Tibial nerve (tissue), 4 donors: ENCODE measurements around the gene NBPF1. TPM values are rescaled to one million over a fixed set of nuclear protein-coding genes. Genes with fewer than 3 reads are reported as not detected.
"Not testable (repeated sequence)": the region's sequence is repeated elsewhere in the genome, so short reads cannot be mapped to it uniquely, and the experiment has no call there.

ENCODE experiments used
- DNase-seq, 2 donors: peaks; one replicate each; pipeline ENCODE4 v3.0.0-alpha.2; 2019; ENCODE audit warnings: low spot score in 2 of 2
- H3K27ac ChIP-seq, 4 donors: fragments of 200-600 bp; sonication (generic) in 3 of 4; one replicate each; pipeline ENCODE4 v1.5.1; 2017 to 2019; ENCODE audit warnings: mild to moderate bottlenecking in 1 of 4
- H3K27me3 ChIP-seq, 2 donors: fragments of 200-600 bp; sonication (generic) in 1 of 2; one replicate each; pipeline versions ENCODE4 v1.5.1 to v1.6.0; 2017 to 2019
- H3K36me3 ChIP-seq, 3 donors: fragments of 200-600 bp; sonication (generic); one replicate each; pipeline ENCODE4 v1.5.1; 2018 to 2019
- H3K4me1 ChIP-seq, 4 donors: fragments of 200-600 bp; sonication (generic) in 3 of 4; one replicate each; pipeline ENCODE4 v1.5.1; 2017 to 2019
- H3K4me3 ChIP-seq, 4 donors: fragments of 200-600 bp; sonication (generic) in 3 of 4; one replicate each; pipeline ENCODE4 v1.5.1; 2017 to 2019; ENCODE audit warnings: mild to moderate bottlenecking in 1 of 4, moderate library complexity in 1 of 4
- H3K9me3 ChIP-seq, 4 donors: fragments of 200-600 bp; sonication (generic) in 3 of 4; one replicate each; pipeline ENCODE4 v1.5.1; 2017 to 2019
- WGBS, 2 donors: methylation state at CpG; one replicate each; pipeline ENCODE4 v1.1.5; 2018; 5-methylcytosine and 5-hydroxymethylcytosine counted together
- total RNA-seq, 4 donors: library from RNA; depleted of rRNA; stranded (reverse); fragments of >200 nt; gene quantifications; one replicate each; pipeline ENCODE4 v1.1.0, GENCODE V29; 2016

The NBPF1 gene
- total RNA-seq, 4 donors from 2014 or later, result 47.3 to 57.3 (median 53.1) TPM

DNA sequence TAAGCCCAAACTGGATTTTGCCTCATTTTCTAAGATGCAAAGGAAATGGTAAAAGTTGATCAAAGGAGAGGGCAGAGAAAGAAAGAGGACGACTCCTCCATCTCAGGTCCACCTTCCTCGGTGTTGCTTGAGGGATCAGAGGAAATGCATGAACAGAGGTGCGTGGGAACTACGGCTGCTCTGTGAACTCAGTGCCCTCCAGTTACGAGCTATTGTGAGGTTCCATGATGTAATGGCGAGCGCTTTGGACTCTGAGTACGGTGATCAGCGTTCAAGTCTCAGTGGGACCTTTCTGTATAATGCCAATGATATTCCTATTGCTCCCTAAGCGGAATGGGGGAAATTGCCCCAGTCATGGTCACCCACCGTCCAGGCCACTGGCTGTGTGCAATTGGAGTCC is 60.1 kb downstream of the NBPF1 start:
- DNase-seq, H3K4me3 ChIP-seq, H3K4me1 ChIP-seq, H3K27me3 ChIP-seq, H3K36me3 ChIP-seq, H3K9me3 ChIP-seq, H3K27ac ChIP-seq: not testable (repeated sequence)
- WGBS, 2 donors, result 88 to 92% methylated on average over 9 of the region's 11 CpGs

DNA sequence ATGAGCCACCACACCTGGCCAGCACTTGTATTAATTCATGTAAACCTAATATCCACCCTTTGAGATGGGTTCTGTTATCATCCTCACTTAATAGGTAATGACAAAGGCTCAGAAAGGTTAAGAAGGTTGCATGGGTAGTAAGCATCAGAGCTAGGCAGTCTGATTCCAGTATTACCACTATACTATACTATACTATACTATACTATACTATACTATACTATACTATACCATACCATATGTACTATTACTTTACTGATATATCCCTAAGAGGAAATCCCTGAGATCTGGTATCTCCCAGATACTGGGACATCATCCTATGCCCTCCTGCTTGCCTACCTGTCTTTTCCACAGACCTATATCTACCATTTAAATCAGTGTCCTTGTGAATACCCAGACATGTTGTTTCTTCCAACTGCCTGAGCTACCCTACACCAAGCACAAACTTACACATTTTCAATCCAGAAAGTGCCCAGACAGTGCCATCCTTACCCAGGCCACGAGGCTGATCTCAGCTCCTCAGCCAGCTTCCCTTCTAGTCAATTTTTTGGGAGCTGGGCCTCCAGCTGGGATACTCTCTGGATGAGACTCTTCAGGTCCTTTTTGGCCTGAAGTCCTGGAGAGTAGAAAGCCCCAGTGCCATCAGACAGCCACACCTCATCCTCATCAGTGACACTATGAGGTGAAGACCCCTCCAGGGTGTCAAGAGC is 63.0 kb downstream of the NBPF1 start:
- 67 to 88% methylated on average over 1 of the region's 1 CpG for WGBS, 2 donors
- not testable (repeated sequence) for H3K9me3 ChIP-seq, H3K27ac ChIP-seq, H3K4me1 ChIP-seq, DNase-seq, H3K36me3 ChIP-seq, H3K4me3 ChIP-seq
- peaks cover 0 to 18% of the 10 kb centered on the region in 2 donors for H3K27me3 ChIP-seq

DNA sequence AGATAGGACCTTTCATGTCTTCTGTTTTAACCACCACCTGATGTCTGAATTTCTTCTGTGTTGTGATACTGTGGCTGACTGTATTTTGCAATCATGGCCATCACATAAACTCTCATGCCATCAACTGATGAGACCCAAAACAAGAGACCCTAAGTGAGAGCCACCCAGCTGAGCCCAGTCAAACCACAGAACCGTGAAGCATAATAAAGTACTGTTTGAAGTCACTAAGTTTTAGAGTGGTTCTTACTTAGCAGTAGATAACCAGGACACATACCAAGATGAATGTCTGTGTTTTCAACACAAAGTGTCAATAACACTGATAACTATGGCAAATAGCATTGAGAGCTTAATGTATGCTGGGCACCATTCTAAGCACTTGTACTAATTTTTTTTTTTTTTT is 63.8 kb downstream of the NBPF1 start:
- not testable (repeated sequence) for H3K27ac ChIP-seq, DNase-seq, H3K36me3 ChIP-seq, H3K4me3 ChIP-seq, H3K4me1 ChIP-seq, H3K9me3 ChIP-seq
- 65 to 75% methylated on average over 1 of the region's 1 CpG for WGBS, 2 donors
- peaks cover 0 to 22% of the 10 kb centered on the region in 2 donors for H3K27me3 ChIP-seq

DNA sequence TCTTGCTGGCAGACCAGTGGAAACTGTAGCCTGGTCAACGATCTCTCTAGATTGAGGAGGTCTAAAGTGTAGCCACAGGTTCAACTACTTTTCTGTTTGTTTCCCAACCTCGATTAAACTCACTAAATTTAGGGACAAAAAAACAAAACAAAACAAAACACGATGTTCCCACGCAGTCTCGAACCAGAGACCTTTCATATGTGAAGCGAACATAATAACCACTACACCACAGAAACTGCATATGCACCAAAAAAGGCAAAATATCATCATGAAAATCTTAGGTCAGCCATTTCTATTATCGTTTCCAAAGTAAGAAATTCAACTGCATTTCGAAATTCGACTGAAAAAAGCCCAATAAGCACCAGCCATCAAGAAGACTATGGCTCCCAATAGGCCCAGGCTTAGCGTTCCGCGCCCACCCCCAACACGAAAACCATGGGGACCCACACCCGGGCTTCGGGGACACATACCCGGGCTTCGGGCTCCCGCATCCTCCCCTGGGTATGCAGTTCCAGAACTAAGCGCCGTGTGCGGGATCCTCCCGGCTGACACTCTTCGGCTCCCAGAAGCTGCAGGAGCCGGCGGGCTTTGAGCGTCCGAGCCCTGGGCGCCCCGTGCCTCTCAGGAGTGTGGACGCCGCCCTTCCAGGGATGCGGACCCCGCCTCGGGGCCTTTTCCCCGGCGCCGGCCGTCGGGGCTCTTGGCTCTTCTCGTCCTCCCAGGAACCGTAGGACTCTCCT is 65.7 kb downstream of the NBPF1 start:
- H3K9me3 ChIP-seq, H3K36me3 ChIP-seq, H3K27ac ChIP-seq, H3K4me3 ChIP-seq, DNase-seq, H3K4me1 ChIP-seq: not testable (repeated sequence)
- WGBS, 2 donors, result 35 to 75% methylated on average over 2 to 24 of the region's 41 CpGs
- H3K27me3 ChIP-seq, result peaks cover 0 to 22% of the 10 kb centered on the region in 2 donors

DNA sequence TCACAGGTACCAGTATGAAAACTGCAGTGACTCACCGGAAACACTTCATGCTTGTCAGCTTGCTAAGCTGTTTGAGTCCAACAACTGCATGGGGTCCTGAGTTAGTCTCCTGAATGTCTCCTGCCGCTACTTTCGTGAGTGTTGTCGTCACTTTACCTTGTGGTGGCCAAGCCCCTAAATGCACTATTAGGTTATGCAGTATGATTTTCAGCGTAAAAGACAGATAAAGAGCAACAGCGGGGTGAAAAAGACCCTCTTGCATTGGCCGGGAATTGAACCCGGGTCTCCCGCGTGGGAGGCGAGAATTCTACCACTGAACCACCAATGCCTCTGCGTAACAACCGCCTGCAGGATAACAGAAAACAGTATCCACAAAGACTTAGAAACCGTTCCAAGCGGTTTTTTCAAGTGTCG is 67.7 kb downstream of the NBPF1 start:
- H3K9me3 ChIP-seq, H3K4me3 ChIP-seq, H3K27ac ChIP-seq, H3K4me1 ChIP-seq, DNase-seq, H3K36me3 ChIP-seq: not testable (repeated sequence)
- H3K27me3 ChIP-seq, result peaks cover 0 to 22% of the 10 kb centered on the region in 2 donors
- 32 to 46% methylated on average over 10 to 12 of the region's 16 CpGs for WGBS, 2 donors

DNA sequence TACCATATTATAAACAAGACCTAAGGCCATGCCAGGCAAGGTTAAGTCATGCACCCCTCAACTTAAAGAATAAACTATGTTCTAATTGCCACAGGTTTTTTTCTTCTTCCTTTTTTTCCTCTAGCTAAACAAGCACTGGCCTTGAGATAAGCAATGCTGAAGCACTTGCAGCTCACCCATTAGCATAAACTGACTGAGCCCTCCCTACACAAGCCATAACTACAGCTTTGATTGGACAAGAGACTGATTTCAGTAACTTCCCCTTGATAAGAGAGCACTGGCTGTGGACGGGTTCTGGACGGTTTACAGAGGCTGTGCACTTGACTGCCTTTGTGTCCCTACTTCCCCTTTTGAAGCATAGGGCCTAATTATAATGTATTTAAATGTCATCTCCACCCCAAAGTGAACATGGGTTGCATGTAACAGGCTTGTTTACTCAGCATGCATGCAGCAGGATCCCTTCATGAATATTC is 72.9 kb downstream of the NBPF1 start:
- 15% methylated on average over 2 of the region's 2 CpGs; no CpG with 5 or more reads in 1 of the 2 donors for WGBS, 2 donors
- H3K27me3 ChIP-seq, result peaks cover 0 to 12% of the 10 kb centered on the region in 2 donors
- not testable (repeated sequence) for H3K9me3 ChIP-seq, H3K4me3 ChIP-seq, H3K27ac ChIP-seq, H3K36me3 ChIP-seq, H3K4me1 ChIP-seq, DNase-seq

DNA sequence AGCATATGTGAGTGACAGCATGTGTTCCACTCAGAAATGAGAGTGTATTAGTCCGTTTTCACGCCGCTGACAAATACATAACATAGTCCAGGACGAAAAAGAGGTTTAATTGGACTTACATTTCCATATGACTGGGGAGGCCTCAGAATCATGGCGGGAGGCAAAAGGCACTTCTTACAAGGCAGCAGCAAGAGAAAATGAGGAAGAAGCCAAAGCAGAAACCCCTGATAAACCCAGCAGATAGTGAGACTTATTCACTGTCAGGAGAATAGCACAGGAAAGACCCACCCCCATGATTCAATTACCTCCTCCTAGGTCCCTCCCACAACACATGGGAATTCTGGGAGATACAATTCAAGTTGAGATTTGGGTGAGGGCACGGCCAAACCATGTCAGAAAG is 75.8 kb downstream of the NBPF1 start:
- H3K27me3 ChIP-seq, result peaks cover 0 to 22% of the 10 kb centered on the region in 2 donors
- H3K4me3 ChIP-seq, H3K36me3 ChIP-seq, H3K9me3 ChIP-seq, H3K27ac ChIP-seq, DNase-seq, H3K4me1 ChIP-seq: not testable (repeated sequence)
- WGBS, 2 donors, result 69 to 87% methylated on average over 5 to 6 of the region's 6 CpGs

DNA sequence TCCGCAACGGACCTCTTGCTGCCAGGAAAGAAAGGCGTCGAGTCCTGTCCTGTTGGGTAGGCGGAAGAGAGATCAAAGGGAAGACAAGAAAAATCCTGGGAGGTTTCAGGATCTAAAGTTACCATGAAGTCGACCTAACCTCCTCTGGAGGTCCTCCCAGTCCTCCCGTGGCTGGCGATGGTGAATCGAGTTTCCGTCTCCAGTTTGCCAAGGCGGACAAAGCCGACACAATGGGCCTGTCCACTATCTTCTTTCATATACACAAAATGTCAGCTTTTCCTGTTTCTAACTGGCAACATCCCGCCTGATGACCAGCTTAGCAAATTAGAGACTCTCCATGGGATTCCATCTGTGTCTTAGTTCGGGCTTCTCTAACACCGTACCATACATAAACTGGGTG is 76.6 kb downstream of the NBPF1 start:
- H3K27ac ChIP-seq, H3K4me3 ChIP-seq, H3K4me1 ChIP-seq, H3K36me3 ChIP-seq, DNase-seq, H3K9me3 ChIP-seq: not testable (repeated sequence)
- H3K27me3 ChIP-seq, result peaks cover 0 to 27% of the 10 kb centered on the region in 2 donors
- 81 to 85% methylated on average over 15 of the region's 15 CpGs for WGBS, 2 donors

DNA sequence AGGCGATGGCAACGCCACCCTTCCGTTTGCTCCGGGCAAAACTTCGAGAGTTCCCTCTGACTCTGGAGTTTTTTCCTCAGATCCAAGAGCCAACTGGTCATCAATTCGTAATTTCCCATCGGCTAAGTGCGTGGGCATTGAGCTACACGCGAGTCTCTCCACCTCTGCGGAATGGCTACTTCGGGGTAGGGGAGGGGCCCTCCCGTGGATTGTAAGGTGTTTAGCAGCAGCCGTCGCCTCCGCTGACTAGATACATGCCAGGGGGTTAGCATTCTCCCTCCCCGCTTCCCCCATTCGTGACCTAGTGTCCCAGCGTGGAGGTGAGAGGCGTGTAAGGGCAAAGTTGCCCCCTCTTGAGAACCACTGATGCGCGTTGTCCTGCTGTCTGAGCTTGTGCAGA is 77.5 kb downstream of the NBPF1 start:
- Histone ChIP-seq H3K4me3 (peak overlapping the region in 1 of 4 donors; percentile 48), H3K27me3 (peaks cover 0 to 27% of the 10 kb centered on the region in 2 donors)

DNA sequence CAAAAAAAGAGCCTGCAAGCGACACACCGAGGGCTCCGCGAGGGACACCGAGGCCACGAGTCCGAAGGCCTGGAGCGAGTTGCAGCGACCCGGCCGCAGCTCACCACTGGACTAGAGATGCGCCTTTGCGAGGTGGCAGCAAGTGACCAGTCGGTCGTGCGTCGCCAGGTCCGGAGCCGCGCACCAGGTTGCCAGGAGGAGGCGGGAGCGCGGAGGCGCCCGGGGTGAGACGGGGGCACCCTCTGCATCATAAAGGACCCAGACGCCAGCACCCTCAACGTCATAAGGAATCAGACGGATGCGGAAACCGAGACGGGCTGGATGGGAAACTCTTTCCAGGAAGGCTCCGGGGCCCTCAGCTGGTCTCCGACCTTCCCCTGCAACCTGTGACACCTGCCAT is 77.9 kb downstream of the NBPF1 start:
- not testable (repeated sequence) for H3K36me3 ChIP-seq, H3K9me3 ChIP-seq, H3K4me1 ChIP-seq, H3K27ac ChIP-seq, DNase-seq
- WGBS, 2 donors, result 15 to 16% methylated on average over 15 to 32 of the region's 34 CpGs
- peak overlapping the region in 3 of 4 donors; percentile 10 to 48 (median 41) for H3K4me3 ChIP-seq
- peaks cover 0 to 27% of the 10 kb centered on the region in 2 donors for H3K27me3 ChIP-seq

More for the DNA sequence above, 77.5 kb downstream of the NBPF1 start:
- 33 to 49% methylated on average over 13 to 17 of the region's 22 CpGs for WGBS, 2 donors
- not testable (repeated sequence) for H3K36me3 ChIP-seq, H3K9me3 ChIP-seq, DNase-seq, H3K27ac ChIP-seq, H3K4me1 ChIP-seq

DNA sequence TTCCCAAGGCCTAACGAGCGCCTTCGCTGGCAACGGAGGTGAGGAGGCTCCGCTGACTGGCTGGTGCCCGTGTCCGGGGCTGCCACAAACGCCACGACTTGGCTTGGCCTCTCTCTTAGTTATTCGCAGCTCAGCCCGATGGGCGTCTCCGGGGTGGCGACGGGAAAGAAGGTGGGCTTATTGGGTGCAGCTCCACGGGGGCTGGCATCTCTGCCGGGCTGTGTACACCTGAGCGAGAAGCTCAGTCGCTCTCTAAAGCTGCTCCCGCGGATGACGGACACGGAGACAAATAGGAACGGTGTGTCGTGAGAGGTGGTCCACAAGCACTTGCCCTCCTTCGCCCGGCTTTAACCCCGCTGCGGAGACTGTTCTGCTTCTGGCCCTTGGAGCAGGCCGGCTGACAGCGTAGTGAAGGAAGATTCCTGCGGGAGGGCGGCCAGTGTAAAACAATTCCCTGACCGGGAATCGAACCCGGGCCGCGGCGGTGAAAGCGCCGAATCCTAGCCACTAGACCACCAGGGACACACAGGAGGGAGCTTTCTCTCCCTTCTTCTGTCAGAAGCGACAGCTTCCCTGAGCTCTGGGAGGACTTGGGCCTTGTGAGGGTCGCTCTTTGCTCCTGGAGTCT is 78.4 kb downstream of the NBPF1 start:
- peak; percentile 51 to 71 for DNase-seq
- H3K9me3 ChIP-seq, H3K36me3 ChIP-seq, H3K4me1 ChIP-seq: not testable (repeated sequence)
- Histone ChIP-seq H3K27ac (peak overlapping the region in 1 of 4 donors; percentile 37), H3K27me3 (peaks cover 0 to 27% of the 10 kb centered on the region in 2 donors), H3K4me3 (peak overlapping the region in 3 of 4 donors; percentile 10 to 48 (median 41))
- WGBS, 2 donors, result 6 to 9% methylated on average over 27 to 31 of the region's 43 CpGs

DNA sequence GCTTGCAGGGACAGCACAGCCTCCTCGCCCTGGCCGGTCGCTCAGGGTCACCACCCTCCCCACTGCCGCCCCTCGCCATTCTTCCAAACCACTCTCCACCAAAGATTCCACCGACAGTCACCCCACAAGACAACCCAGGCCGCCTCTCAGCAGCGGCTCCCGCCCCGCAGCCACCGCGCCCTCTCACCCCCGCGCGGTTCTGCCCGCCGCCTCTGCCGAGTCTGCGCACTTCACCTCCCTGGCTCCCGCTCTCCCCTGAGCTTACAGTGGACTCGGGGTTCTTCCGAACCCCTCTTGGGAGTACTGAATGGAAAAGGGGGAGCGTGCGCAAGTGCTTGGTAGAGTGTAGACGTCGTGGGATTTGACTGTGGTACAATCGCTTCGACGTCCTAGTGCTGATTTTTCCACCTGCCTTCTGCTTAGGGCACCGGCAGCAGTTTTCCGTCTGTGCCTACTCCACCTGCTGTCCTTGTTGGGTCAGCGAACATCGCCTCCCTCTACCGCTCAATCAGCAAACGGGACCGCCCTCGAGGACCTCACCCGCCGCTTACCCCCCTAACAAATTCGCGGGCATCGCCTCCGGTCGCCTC is 79.0 kb downstream of the NBPF1 start:
- not testable (repeated sequence) for H3K9me3 ChIP-seq, DNase-seq, H3K36me3 ChIP-seq, H3K27ac ChIP-seq, H3K4me1 ChIP-seq
- Histone ChIP-seq H3K27me3 (peaks cover 0 to 27% of the 10 kb centered on the region in 2 donors), H3K4me3 (peak overlapping the region in 1 of 4 donors; percentile 48)
- 12 to 13% methylated on average over 36 to 44 of the region's 44 CpGs for WGBS, 2 donors
